Measurements from ENCODE around the gene WDR62. TPM values are rescaled to one million over a fixed set of nuclear protein-coding genes. Genes with fewer than 3 reads are reported as not detected.

Gene WDR62
- total and polyA plus RNA-seq, 10 of the 15 experiments (the other 5 are each of a cell fraction or from before 2014, with no cell fraction given): 0.08 to 20.6 (median 10.9) TPM

DNA sequence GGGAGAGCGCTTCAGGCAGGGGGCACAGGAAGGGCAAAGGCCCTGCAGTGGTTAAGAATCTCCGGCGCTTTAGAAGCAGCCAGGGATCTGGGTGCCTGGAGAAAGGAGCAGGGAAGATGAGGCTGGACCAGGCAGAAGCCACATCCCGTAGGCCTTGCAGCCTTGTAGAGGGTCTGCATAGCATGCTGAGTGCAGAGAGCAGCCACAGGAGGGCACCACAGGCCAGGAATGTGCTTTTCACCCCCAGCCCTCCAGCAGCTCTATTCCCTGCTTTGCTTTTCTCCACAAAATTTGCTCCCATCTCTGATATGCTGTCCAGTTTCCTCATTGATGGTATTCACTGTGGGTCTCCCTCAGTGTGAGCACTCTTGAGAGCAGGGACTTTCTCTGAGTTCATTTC is 5.7 kb downstream of the WDR62 start (continued):
- TF ChIP-seq RBBP5 (conservative IDR thresholded peaks at IDR 0.05): no peak
- TF ChIP-seq ZNF24 (IDR thresholded peaks at IDR 0.05): no peak
- no peak for TF ChIP-seq MAX (IDR thresholded peaks at IDR 0.05; ENCODE audit: low read depth, low read length)
- TF ChIP-seq E4F1 (IDR thresholded peaks at IDR 0.05; ENCODE audit: borderline replicate concordance, partially characterized antibody): no peak

DNA sequence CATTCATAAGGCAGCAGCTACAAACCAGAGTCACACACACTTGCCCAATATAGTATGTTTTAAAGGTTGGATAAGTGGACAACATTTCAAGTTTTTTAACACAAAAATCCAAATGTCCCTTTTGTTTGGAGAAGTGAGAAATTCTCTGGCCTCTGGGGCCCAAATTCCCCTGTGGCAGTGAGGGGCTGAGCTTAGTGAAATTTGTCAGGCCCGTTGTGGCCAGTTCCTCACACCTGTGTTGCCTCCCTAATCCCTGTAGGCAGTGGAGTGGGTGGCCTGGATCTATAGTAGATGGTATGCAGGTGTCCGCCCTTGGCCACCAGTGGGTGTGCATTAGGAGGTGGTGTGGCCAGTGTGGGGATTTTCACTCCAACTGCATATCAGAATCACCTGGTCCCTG is 6.7 kb downstream of the WDR62 start:
- Histone ChIP-seq H3K9me3 (replicated peaks; ENCODE audit: control insufficient read depth, insufficient read depth, low read length) (no peaks in the 10 kb centered on the region), H3K4me2 (ENCODE audit: control insufficient read depth, insufficient read depth) (no peak overlapping the region), H3K9ac (ENCODE audit: control insufficient read depth, insufficient read depth, low read length) (no peak overlapping the region), H3K4me3 (no peak overlapping the region), H3K79me2 (ENCODE audit: control insufficient read depth, insufficient read depth, low read length) (peaks cover 7% of the 10 kb centered on the region), H3K27ac (ENCODE audit: control insufficient read depth, insufficient read depth) (no peak overlapping the region), H3K36me3 (ENCODE audit: control insufficient read depth in 2 of 2, insufficient read depth in 2 of 2, low read length in 1 of 2) (peaks cover 16 to 17% of the 10 kb centered on the region in 2 experiments), H3K27me3 (replicated peaks in 1 of 2; ENCODE audit: control insufficient read depth in 2 of 2, insufficient read depth in 2 of 2, low read length in 1 of 2) (no peaks in the 10 kb centered on the region), H4K20me1 (ENCODE audit: control insufficient read depth, insufficient read depth) (no peaks in the 10 kb centered on the region), H2AFZ (ENCODE audit: control insufficient read depth, low read depth, low read length) (no peak overlapping the region), H3K4me1 (ENCODE audit: control insufficient read depth, insufficient read depth, low read length) (peaks cover under 1% of the 10 kb centered on the region; the same call in 1 of the 2 replicates)
- 72% methylated on average over 2 of the region's 2 CpGs for WGBS (ENCODE audit: insufficient coverage, insufficient replicate concordance, low lambda C conversion rate, missing lambda C conversion rate)
- TF ChIP-seq IKZF1 (conservative IDR thresholded peaks at IDR 0.05) (no peak), NR2C1 (IDR thresholded peaks at IDR 0.05) (no peak), RB1 (IDR thresholded peaks at IDR 0.05; ENCODE audit: borderline replicate concordance) (no peak), SPI1 (IDR thresholded peaks at IDR 0.05; ENCODE audit: borderline replicate concordance, insufficient read depth, low read depth, low read length) (peak; percentile 30; the same call in 1 of the 2 replicates), MYB (IDR thresholded peaks at IDR 0.05; ENCODE audit: borderline replicate concordance, low read depth, low read length) (no peak), SRF (IDR thresholded peaks at IDR 0.05; ENCODE audit: low read depth in 2 of 2, low read length in 2 of 2) (no peak), GATAD2B (conservative IDR thresholded peaks at IDR 0.05; ENCODE audit: low read depth) (no peak), MXI1 (IDR thresholded peaks at IDR 0.05; ENCODE audit: low read depth, low read length) (no peak), MEF2B (IDR thresholded peaks at IDR 0.05; ENCODE audit: partially characterized antibody, poor library complexity, severe bottlenecking) (peak; percentile 66), EP300 (IDR thresholded peaks at IDR 0.05; ENCODE audit: borderline replicate concordance in 1 of 2, control insufficient read depth in 1 of 2, low read depth in 2 of 2, low read length in 2 of 2) (no peak), SP1 (IDR thresholded peaks at IDR 0.05; ENCODE audit: low read depth, low read length) (no peak)
- ChIA-PET RAD21 (ENCODE audit: unreplicated experiment) (interaction anchor here (0.7 to 2.1 kb wide), 9 partner anchors 47 to 112 kb away, joined by 3 to 10 read pairs (median 4); partner anchors contain the start of genes ALKBH6 and POLR2I), POLR2A (interaction anchor here (0.6 to 1.5 kb wide), 3 partner anchors 8 to 69 kb away, joined by 3 to 10 read pairs (median 4); partner anchors contain the start of gene POLR2I), SMC1A (ENCODE audit: uncharacterized antibody, unreplicated experiment) (interaction anchor here (1.0 to 3.0 kb wide), 6 partner anchors 43 to 108 kb away, joined by 3 to 20 read pairs (median 6); partner anchors contain the start of gene POLR2I), CTCF (interaction anchor here (0.6 to 2.5 kb wide), 18 partner anchors 31 to 1864 kb away, joined by 3 to 26 read pairs (median 4); partner anchors contain the start of genes POLR2I, PSENEN, TBCB and U2AF1L4)
- no peak for DNase-seq (ENCODE audit: low read depth, low spot score)
- intact Hi-C loops (cut with micrococcal nuclease; ENCODE audit: unreplicated experiment): no loop called here
- in situ Hi-C loops (cut with MboI): no loop called here
- no peak; the same call in 1 of the 3 replicates for ATAC-seq
- FAIRE-seq: no peak
- no TSS peak for BruUV-seq (replicated peaks)
